GM21723 (cell line): ENCODE measurements around the gene C1QTNF1.

Source experiments
- ATAC-seq: cut with Tn5 transposase; IDR thresholded peaks from one replicate; pipeline ENCODE4 v1.9.1; 2021; ENCODE audit warnings: mild to moderate bottlenecking, moderate library complexity; ENCODE audit not compliant: unreplicated experiment

C1QTNF1 gene

DNA sequence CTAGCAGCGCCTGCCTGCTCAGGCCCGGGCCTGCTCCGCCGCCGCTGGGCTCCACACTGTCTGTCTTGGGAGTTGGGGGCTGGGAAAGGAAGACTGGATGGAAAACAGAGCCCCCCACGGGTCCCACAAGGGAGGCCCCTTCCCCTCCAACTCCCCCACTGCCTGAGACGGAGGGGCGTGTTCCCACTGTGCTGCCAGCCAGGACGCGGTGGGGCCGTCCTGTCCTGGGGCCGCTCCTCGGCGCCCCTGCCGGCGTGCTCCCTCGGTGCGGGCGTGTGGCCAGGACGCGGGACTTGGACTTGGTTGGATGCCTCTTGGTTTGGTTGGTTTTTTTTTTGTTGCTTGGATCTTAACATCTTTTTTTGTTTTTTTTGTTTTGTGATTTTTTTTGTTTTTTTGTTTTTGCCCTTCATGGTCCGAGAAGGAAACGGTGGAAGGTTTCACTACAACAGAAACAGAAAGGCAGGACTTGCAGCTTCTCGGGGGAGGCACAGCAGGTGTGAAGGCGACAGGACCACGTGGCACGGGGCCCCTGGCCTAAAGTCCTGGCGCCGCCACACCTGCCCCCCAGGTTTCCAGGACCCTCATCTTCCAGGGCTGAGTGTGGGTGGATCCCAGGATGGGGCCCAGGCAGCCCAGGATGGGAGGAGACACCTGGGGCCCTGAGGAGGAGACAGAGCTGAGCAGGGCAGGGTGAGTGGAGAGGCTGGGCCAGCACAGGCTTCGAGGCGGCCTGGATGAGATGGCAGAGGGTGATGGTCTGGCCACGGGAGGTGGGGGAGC is 66.7 kb downstream of the C1QTNF1 start:
- ATAC-seq: no peak

- no peak for ATAC-seq
Measured at GRCh38 chr17:79091226-79091670, 67.3 kb downstream of the C1QTNF1 start.

DNA sequence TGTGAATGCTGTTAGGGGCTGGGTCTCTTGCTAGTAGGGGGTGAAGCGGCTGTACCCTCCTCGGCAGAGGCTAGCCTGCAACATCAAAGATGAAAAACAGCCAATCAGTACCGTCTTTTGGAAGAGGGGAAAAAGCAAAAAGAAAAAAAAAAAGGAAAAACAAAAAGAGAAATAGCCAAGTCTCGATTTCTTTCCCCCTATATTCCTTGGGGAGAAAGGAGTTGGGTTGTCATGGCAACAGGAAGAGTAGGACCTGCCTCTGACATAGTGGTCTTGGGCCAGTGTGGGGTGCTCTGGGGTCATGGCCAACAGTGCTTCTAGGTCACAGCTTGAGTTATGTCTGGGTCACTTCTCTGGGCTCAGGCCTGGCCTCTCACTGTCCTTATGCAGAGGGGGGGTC is 68.6 kb downstream of the C1QTNF1 start:
- ATAC-seq: no peak

DNA sequence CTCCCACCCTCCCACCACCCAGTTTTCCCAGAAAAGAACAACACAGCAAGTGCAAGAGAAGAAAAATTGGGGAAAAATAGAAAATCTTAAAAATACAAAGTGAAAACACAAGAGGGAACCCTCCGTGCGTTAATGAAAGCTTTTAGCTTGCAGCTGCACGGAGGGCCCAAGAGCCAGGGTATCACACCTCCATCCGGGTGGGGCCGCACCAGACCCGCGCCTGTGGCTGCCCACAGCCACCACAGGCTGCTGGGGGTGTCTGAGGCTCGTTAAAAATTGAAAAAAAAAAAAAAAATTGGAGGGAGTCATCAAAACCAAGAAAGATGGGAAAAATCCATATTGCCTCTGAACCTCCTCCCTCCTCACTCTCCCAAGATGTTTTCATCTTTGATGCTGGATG is 69.3 kb downstream of the C1QTNF1 start:
- ATAC-seq: no peak

GRCh38 chr17:79094261-79094660 is 70.3 kb downstream of the C1QTNF1 start:
- no peak for ATAC-seq

- no peak for ATAC-seq
Measured at GRCh38 chr17:79095345-79096055, 71.5 kb downstream of the C1QTNF1 start.

DNA sequence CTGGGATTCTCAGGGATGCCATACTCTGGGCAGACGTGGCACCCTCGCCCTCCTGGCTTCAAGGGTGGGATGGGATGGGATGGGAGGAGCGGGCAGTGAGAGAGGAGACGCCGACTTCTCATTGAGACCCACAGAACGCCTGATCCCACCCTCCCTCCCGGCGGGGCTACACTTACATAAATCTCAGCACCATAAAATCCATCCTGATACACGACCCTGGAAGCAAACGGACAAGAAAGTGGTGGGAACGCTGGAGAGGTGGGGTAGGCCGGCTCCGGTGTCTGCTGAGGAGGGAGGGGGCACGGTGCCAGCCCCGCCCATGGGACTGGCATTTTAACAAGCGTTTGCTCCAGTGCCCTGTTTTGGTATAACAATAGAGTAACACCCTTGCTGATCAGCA is 72.5 kb downstream of the C1QTNF1 start:
- ATAC-seq: no peak

DNA sequence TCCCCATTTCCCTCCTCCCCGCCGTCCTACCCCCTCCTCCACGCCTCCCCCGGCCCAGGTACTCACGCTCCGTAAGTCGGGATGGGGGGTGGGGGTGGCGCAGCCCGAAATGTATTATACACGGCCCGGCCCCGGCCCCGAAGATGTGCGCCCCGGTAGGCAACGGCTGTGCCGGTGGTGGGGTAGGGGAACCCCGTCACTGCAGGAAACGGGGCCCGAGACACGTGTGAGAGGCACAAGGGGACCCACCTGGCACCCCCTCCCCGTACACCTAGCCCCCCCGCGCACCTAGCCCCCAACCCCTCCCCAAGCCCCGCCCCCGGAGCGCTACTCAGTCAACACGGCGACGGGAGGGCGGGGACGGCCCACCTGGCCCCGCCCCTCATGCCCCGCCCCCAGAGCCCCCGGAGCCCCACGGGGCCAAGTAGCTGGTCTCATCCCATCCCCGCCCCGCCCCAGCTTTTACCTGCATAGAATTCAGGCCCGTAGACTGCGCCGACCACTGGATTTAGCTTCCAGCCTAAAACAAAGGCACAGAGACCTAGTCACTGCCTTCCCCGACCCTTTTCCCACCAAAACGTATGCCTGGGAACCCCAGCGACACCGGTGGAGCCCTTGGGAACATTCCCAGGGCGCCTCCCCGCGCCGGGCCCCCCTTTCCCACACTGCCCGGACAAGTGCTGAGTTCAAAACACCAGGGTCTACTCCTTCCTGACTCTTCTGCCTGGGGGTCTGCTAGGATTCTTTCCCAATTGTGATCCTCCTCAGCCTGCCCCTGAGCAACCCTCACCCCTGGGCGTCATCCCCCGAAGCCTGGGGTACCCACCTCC is 73.5 kb downstream of the C1QTNF1 start:
- no peak for ATAC-seq

DNA sequence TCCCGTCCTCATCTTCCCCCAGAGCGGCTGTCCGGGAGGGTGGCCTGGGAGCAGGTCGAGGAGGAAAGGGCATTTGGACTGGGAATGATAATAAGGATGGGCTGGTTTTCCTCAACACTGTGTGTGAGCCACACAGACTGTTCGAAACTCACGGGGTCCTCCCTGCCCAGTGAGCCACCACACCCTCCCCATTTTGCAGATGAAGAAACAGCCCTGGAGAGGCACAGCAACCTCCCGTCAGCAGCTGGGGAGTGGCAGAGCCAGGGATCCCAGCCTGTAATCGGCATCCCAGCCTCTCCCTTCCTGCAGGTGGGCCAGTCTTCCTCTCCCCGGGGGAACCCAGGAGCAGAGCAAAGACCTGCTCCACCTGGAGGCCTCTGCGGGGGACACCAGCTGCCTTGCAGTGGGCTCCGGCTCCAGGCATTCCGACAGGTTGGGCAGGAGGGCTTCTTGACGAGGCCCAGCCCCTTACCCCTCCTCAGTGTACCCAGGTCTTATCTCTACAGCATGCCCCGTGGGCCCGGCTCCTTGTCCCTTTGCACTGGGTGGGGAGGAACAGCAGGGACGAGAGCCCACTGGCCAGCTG is 74.4 kb downstream of the C1QTNF1 start:
- ATAC-seq: no peak
